Measurements from ENCODE around the gene KLHL29. TPM values are rescaled to one million over a fixed set of nuclear protein-coding genes. Genes with fewer than 3 reads are reported as not detected.

Gene KLHL29
- total RNA-seq, 1 donor from 2014 or later = 17.5 TPM

- peaks cover 9% of the 10 kb centered on the region for H3K27me3 Mint-ChIP-seq (ENCODE audit: unreplicated experiment)
- H3K4me1 Mint-ChIP-seq (ENCODE audit: unreplicated experiment) = peaks cover 6% of the 10 kb centered on the region
- no peak for DNase-seq (ENCODE audit: low spot score)
- TF ChIP-seq CTCF (IDR thresholded peaks at IDR 0.05; ENCODE audit: unreplicated experiment) = no peak
- no peak overlapping the region for H3K4me3 Mint-ChIP-seq (ENCODE audit: unreplicated experiment)
- no peak overlapping the region for H3K27ac Mint-ChIP-seq (ENCODE audit: unreplicated experiment)
- H3K9me3 Mint-ChIP-seq (ENCODE audit: unreplicated experiment) = no peaks in the 10 kb centered on the region
- H3K36me3 Mint-ChIP-seq (ENCODE audit: low read depth, unreplicated experiment) = no peaks in the 10 kb centered on the region
Measured at GRCh38 chr2:23518481-23519333, 133.7 kb downstream of the KLHL29 start.

- H3K27ac Mint-ChIP-seq (ENCODE audit: unreplicated experiment) = no peak overlapping the region
- no peak for DNase-seq (ENCODE audit: low spot score)
- H3K36me3 Mint-ChIP-seq (ENCODE audit: low read depth, unreplicated experiment) = no peaks in the 10 kb centered on the region
- H3K4me1 Mint-ChIP-seq (ENCODE audit: unreplicated experiment) = peaks cover 10% of the 10 kb centered on the region
- H3K27me3 Mint-ChIP-seq (ENCODE audit: unreplicated experiment) = peaks cover 9% of the 10 kb centered on the region
- no peak overlapping the region for H3K4me3 Mint-ChIP-seq (ENCODE audit: unreplicated experiment)
- H3K9me3 Mint-ChIP-seq (ENCODE audit: unreplicated experiment) = no peaks in the 10 kb centered on the region
- TF ChIP-seq CTCF (IDR thresholded peaks at IDR 0.05; ENCODE audit: unreplicated experiment) = no peak
Measured at GRCh38 chr2:23519334-23519651, 134.3 kb downstream of the KLHL29 start.

DNA sequence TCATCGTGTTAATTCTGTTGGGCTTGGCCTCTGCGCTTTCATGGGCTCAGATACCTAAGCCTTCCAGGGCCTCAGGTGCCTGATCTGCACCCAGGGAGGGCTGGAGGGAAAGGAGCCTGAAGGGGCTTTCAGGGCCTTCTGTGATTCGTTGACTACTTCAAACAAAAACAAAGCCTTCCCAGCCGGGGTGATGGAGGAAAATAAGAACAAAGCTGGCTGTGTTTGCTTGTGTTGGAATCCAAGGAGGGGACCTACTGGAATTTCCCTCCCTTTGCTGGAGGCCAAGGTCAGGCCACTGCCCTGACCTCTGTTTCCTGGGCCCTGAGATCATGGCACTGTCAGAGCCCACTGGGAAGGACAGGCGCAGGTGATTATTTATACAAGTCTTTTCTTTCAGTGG, 135.3 kb downstream of the KLHL29 start:
- Mint-ChIP-seq H3K36me3 (ENCODE audit: low read depth, unreplicated experiment) (no peaks in the 10 kb centered on the region), H3K27ac (ENCODE audit: unreplicated experiment) (no peak overlapping the region), H3K4me3 (ENCODE audit: unreplicated experiment) (no peak overlapping the region), H3K4me1 (ENCODE audit: unreplicated experiment) (peaks cover 14% of the 10 kb centered on the region), H3K9me3 (ENCODE audit: unreplicated experiment) (no peaks in the 10 kb centered on the region), H3K27me3 (ENCODE audit: unreplicated experiment) (peaks cover 6% of the 10 kb centered on the region)
- no peak for TF ChIP-seq CTCF (IDR thresholded peaks at IDR 0.05; ENCODE audit: unreplicated experiment)
- no peak for DNase-seq (ENCODE audit: low spot score)

GRCh38 chr2:23521060-23521459, 136.1 kb downstream of the KLHL29 start:
- H3K27ac Mint-ChIP-seq (ENCODE audit: unreplicated experiment) = no peak overlapping the region

More at GRCh38 chr2:23521060-23521459, 136.1 kb downstream of the KLHL29 start:
- no peaks in the 10 kb centered on the region for H3K9me3 Mint-ChIP-seq (ENCODE audit: unreplicated experiment)
- H3K4me3 Mint-ChIP-seq (ENCODE audit: unreplicated experiment) = no peak overlapping the region
- no peak for TF ChIP-seq CTCF (IDR thresholded peaks at IDR 0.05; ENCODE audit: unreplicated experiment)
- H3K36me3 Mint-ChIP-seq (ENCODE audit: low read depth, unreplicated experiment) = peaks cover 2% of the 10 kb centered on the region
- H3K27me3 Mint-ChIP-seq (ENCODE audit: unreplicated experiment) = peaks cover 6% of the 10 kb centered on the region
- DNase-seq (ENCODE audit: low spot score) = no peak
- peaks cover 16% of the 10 kb centered on the region for H3K4me1 Mint-ChIP-seq (ENCODE audit: unreplicated experiment)

Measured in endothelial cell (in vitro differentiated cells).